ENCODE measurements around the gene SLC39A11. TPM values are rescaled to one million over a fixed set of nuclear protein-coding genes. Genes with fewer than 3 reads are reported as not detected.

The SLC39A11 gene
- total RNA-seq, 4 donors from 2014 or later = 23.0 to 30.9 (median 27.6) TPM

DNA sequence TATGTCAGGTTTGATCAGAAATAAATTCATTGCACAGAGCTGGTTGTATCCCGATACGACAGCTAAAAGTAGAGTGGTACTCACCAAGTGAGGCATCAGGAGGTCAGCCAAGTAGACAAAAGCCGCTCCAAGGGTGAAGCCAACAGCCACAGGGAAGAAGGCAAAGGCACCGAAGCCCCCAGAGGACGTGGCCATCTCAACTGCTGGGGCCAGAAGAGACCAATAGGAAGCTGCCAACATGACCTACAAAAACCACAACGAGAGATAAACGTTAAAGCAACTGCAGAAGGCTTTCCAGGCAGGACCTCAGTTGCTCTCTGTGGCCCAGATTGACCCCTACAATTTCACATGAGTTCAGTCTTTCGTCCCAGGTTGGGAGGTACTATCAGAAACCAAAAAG, 61.0 kb downstream of the SLC39A11 start:
- no peak for DNase-seq
- Histone ChIP-seq H3K27ac (no peak overlapping the region), H3K27me3 (no peaks in the 10 kb centered on the region), H3K36me3 (peaks cover 0 to 28% (median 0%) of the 10 kb centered on the region in 3 donors), H3K4me1 (peaks cover 0 to 11% (median 0%) of the 10 kb centered on the region in 3 donors), H3K4me3 (no peak overlapping the region), H3K9me3 (no peaks in the 10 kb centered on the region)
- intact Hi-C loops (cut with DNase I) = no loop called here
- TF ChIP-seq POLR2A (IDR thresholded peaks at IDR 0.05) = no peak
- TF ChIP-seq, protein P1, sequence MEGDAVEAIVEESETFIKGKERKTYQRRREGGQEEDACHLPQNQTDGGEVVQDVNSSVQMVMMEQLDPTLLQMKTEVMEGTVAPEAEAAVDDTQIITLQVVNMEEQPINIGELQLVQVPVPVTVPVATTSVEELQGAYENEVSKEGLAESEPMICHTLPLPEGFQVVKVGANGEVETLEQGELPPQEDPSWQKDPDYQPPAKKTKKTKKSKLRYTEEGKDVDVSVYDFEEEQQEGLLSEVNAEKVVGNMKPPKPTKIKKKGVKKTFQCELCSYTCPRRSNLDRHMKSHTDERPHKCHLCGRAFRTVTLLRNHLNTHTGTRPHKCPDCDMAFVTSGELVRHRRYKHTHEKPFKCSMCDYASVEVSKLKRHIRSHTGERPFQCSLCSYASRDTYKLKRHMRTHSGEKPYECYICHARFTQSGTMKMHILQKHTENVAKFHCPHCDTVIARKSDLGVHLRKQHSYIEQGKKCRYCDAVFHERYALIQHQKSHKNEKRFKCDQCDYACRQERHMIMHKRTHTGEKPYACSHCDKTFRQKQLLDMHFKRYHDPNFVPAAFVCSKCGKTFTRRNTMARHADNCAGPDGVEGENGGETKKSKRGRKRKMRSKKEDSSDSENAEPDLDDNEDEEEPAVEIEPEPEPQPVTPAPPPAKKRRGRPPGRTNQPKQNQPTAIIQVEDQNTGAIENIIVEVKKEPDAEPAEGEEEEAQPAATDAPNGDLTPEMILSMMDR (IDR thresholded peaks at IDR 0.05) = no peak
- WGBS, 2 donors = 84% methylated on average over 7 to 8 of the region's 8 CpGs

DNA sequence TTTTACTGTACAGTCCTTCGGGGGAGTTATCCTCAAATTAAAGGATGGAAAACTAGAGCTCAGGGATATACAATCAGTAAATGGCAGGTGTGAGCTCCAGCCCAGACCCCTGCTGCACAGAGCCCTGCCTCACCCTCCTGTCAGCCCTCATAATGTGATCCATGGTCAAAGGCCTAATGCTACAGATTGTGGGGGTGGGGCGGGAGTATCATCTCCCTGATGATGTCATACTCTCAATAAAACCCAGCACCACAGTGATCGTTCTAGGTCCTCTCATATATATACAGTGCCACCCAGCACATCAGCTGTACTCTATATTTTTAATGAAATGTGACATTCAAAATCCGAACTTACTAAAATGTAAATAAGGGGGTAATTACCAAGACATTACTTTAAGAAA, 61.5 kb downstream of the SLC39A11 start:
- intact Hi-C loops (cut with DNase I) = no loop called here
- H3K27ac ChIP-seq = no peak overlapping the region
- DNase-seq = no peak
- H3K4me3 ChIP-seq = no peak overlapping the region
- H3K36me3 ChIP-seq = peaks cover 0 to 28% (median 0%) of the 10 kb centered on the region in 3 donors
- WGBS, 2 donors = 90 to 91% methylated on average over 4 of the region's 4 CpGs
- no peak for TF ChIP-seq POLR2A (IDR thresholded peaks at IDR 0.05)
- TF ChIP-seq, protein P1 (IDR thresholded peaks at IDR 0.05) = no peak
- H3K9me3 ChIP-seq = no peaks in the 10 kb centered on the region
- peaks cover 0 to 11% (median 0%) of the 10 kb centered on the region in 3 donors for H3K4me1 ChIP-seq
- no peaks in the 10 kb centered on the region for H3K27me3 ChIP-seq

DNA sequence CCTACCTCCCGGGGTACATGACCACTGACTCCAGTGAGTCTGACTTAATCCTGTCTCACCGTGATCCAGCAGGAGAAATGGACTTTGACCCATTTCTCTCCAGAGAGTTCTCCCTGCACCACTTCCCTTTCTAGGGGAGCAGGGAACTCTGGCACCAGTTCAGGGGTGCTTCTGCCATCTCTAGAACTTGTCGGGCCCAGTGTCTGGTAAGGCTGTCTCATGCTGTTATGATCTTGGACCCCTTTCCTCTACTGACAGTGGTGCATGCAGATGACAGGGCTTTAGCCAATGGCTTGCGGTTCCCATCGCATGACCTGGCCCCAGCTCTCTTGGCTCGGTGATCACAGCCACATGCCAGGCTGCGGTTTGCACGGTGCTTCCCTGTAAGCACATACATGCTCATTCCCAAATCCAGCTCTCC, 62.0 kb downstream of the SLC39A11 start:
- intact Hi-C loops (cut with DNase I) = no loop called here
- WGBS, 2 donors = 88 to 89% methylated on average over 7 to 8 of the region's 8 CpGs
- H3K9me3 ChIP-seq = no peaks in the 10 kb centered on the region

DNA sequence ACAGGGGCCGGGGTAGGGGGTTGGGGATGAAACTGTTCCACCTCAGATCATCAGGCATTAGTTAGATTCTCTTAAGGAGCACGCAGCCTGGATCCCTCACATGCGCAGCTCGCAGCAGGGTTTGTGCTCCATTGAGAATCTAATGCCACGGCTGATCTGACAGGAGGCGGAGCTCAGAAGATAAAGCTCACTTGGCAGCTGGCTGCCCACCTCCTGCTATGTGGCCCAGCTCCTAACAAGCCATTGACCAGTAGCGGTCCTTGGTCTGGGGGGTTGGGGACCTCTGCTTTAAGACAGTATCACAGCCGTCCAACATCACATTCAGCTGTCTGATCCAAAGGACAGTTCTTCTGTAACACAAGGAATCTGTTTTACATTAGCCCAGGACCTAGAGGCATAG, 62.5 kb downstream of the SLC39A11 start:
- no peak overlapping the region for H3K4me3 ChIP-seq
- peaks cover 0 to 28% (median 0%) of the 10 kb centered on the region in 3 donors for H3K36me3 ChIP-seq
- H3K9me3 ChIP-seq = no peaks in the 10 kb centered on the region
- peaks cover 0 to 11% (median 0%) of the 10 kb centered on the region in 3 donors for H3K4me1 ChIP-seq
- DNase-seq = no peak
- 89 to 100% methylated on average over 4 to 5 of the region's 8 CpGs for WGBS, 2 donors
- TF ChIP-seq POLR2A (IDR thresholded peaks at IDR 0.05) = no peak
- TF ChIP-seq, protein P1 (IDR thresholded peaks at IDR 0.05) = no peak
- H3K27ac ChIP-seq = no peak overlapping the region
- H3K27me3 ChIP-seq = no peaks in the 10 kb centered on the region
- intact Hi-C loops (cut with DNase I) = no loop called here

More for the DNA sequence above, 62.0 kb downstream of the SLC39A11 start:
- no peak for DNase-seq
- Histone ChIP-seq H3K4me3 (no peak overlapping the region), H3K27ac (no peak overlapping the region), H3K4me1 (peaks cover 0 to 11% (median 0%) of the 10 kb centered on the region in 3 donors), H3K27me3 (no peaks in the 10 kb centered on the region), H3K36me3 (peaks cover 0 to 28% (median 0%) of the 10 kb centered on the region in 3 donors)
- TF ChIP-seq, protein P1 (IDR thresholded peaks at IDR 0.05) = no peak
- TF ChIP-seq POLR2A (IDR thresholded peaks at IDR 0.05) = no peak

DNA sequence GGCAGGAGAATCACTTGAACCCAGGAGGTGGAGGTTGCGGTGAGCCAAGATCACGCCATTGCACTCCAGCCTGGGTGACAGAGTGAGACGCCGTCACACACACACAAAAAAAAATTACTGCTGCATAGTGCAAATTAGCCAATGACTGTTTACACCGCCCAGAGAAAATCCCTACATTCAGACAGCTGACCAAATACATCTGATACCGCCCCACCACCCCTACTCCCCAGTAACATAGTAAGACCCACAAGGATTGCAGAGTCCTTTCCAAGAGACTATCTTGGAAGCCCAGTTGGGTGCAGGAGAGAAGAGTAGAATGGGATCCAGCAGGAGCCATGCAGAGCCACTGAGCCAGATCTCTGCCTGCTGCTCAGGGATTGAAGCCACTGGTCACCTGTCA, 63.5 kb downstream of the SLC39A11 start:
- 98 to 100% methylated on average over 6 of the region's 6 CpGs for WGBS, 2 donors
- TF ChIP-seq POLR2A (IDR thresholded peaks at IDR 0.05) = no peak
- TF ChIP-seq, protein P1 (IDR thresholded peaks at IDR 0.05) = no peak

More for the DNA sequence above, 63.5 kb downstream of the SLC39A11 start:
- no peak for DNase-seq
- peaks cover 0 to 29% (median 0%) of the 10 kb centered on the region in 3 donors for H3K36me3 ChIP-seq
- intact Hi-C loops (cut with DNase I) = no loop called here
- peaks cover 0 to 2% (median 0%) of the 10 kb centered on the region in 3 donors for H3K9me3 ChIP-seq
- no peak overlapping the region for H3K27ac ChIP-seq
- no peaks in the 10 kb centered on the region for H3K27me3 ChIP-seq
- no peak overlapping the region for H3K4me3 ChIP-seq
- peaks cover 0 to 11% (median 0%) of the 10 kb centered on the region in 3 donors for H3K4me1 ChIP-seq

All from esophagus squamous epithelium (tissue), 5 donors.